A549 treated with AZD9567 at 1 μM for 4 hours (cell line): Measurements from ENCODE around the gene ETFRF1. TPM values are rescaled to one million over a fixed set of nuclear protein-coding genes. Genes with fewer than 3 reads are reported as not detected.

Experiments used
- total RNA-seq: library from RNA; stranded (reverse); fragments of 200-300 nt; extraction: Qiagen RNA extraction; gene quantifications from 5 replicates; pipeline ENCODE4 v1.2.3, GENCODE V29; 2022; ENCODE audit not compliant: insufficient read depth

ETFRF1 gene
- total RNA-seq, result 8.7 to 14.2 TPM (median 9.7 TPM) in 5 replicates

GRCh38 chr12:25195056-25195971 is at the start of gene ETFRF1, which contains the start of gene DNAI7:
Gene ETFRF1, plus strand, starts transcription at chr12:25195237. Its CDS starts 8,720 bp downstream, at chr12:25203957.
Gene DNAI7, minus strand, starts transcription at chr12:25195160. Its CDS starts 82 bp downstream, at chr12:25195078.

GRCh38 chr12:25250744-25251730 is 56.0 kb downstream of the ETFRF1 start, which contains the start of gene KRAS:
Gene KRAS, minus strand, starts transcription at chr12:25250929.

Other genes starting within 250 kb of the ETFRF1 start
- 6.8 to 10.1 TPM (median 7.9 TPM) in 5 replicates for gene BCAT1, start 246.1 kb upstream of the ETFRF1 start, total RNA-seq
- 0.09 to 0.17 TPM (median 0.14 TPM) in 4 of 5 replicates, not detected in the other for gene DNAI7, start 77 bp upstream of the ETFRF1 start, total RNA-seq
- 9.8 to 17.2 TPM (median 14.2 TPM) in 5 replicates for gene KRAS, start 55.7 kb downstream of the ETFRF1 start, total RNA-seq